Endodermal cell (in vitro differentiated cells): ENCODE data around the gene PUS3. TPM values are rescaled to one million over a fixed set of nuclear protein-coding genes. Genes with fewer than 3 reads are reported as not detected.

Experiments used
- DNase-seq: peaks from one replicate; pipeline ENCODE4 v3.0.0-alpha.2; 2017
- H3K27ac ChIP-seq: 2 replicates; pipeline ENCODE4 v1.5.1; 2013; ENCODE audit warnings: mild to moderate bottlenecking, low read depth, low read length, moderate library complexity
- H3K27me3 ChIP-seq: 2 replicates; pipeline ENCODE4 v1.6.1; 2013; ENCODE audit warnings: mild to moderate bottlenecking, low read length, moderate library complexity; ENCODE audit not compliant: insufficient read depth, control insufficient read depth, poor library complexity, severe bottlenecking
- H3K36me3 ChIP-seq: 2 replicates; pipeline ENCODE4 v1.7.0; 2013; ENCODE audit warnings: mild to moderate bottlenecking, low read length, moderate library complexity; ENCODE audit not compliant: control insufficient read depth, insufficient read depth
- H3K4me1 ChIP-seq: one replicate; pipeline ENCODE4 v1.7.0; 2013; ENCODE audit warnings: low read length; ENCODE audit not compliant: control insufficient read depth, insufficient read depth
- H3K4me3 ChIP-seq: 2 replicates; pipeline ENCODE4 v1.5.1; 2013; ENCODE audit warnings: mild to moderate bottlenecking, low read length, moderate library complexity
- H3K9ac ChIP-seq: 2 replicates; pipeline ENCODE4 v1.6.1; 2013; ENCODE audit warnings: mild to moderate bottlenecking, low read length, moderate library complexity; ENCODE audit not compliant: poor library complexity, severe bottlenecking; ENCODE audit errors: extremely low read depth
- H3K9me3 ChIP-seq: 2 replicates; pipeline ENCODE4 v1.6.1; 2013; ENCODE audit warnings: mild to moderate bottlenecking, low read length, moderate library complexity; ENCODE audit not compliant: control insufficient read depth
- H3K27ac Mint-ChIP-seq: 2 replicates; pipeline ENCODE4 v1.8.0; 2020; ENCODE audit warnings: mixed read lengths
- H3K27me3 Mint-ChIP-seq: 2 replicates; pipeline ENCODE4 v1.8.0; 2021; ENCODE audit warnings: mild to moderate bottlenecking, mixed read lengths; ENCODE audit not compliant: insufficient read depth
- H3K36me3 Mint-ChIP-seq: 2 replicates; pipeline ENCODE4 v1.8.0; 2020; ENCODE audit warnings: low read depth, mixed read lengths
- H3K4me1 Mint-ChIP-seq: 2 replicates; pipeline ENCODE4 v1.8.0; 2020; ENCODE audit warnings: mixed read lengths
- H3K4me3 Mint-ChIP-seq: 2 replicates; pipeline ENCODE4 v1.8.0; 2020; ENCODE audit warnings: mild to moderate bottlenecking, moderate library complexity, mixed read lengths
- H3K9me3 Mint-ChIP-seq: 2 replicates; pipeline ENCODE4 v1.8.0; 2020; ENCODE audit warnings: mild to moderate bottlenecking, mixed read lengths
- WGBS, 2 experiments: methylation state at CpG; one replicate each; pipeline versions ENCODE4 v1.1.5 to v1.1.7; 2013; ENCODE audit warnings: missing lambda C conversion rate in 2 of 2, mixed read lengths in 1 of 2; ENCODE audit not compliant: insufficient coverage in 1 of 2, insufficient read length in 1 of 2; 5-methylcytosine and 5-hydroxymethylcytosine counted together
- total RNA-seq, 2 donors: library from RNA; stranded (reverse); fragmentation: NEBNext Ultra II Directional in 1 of 2; extraction: Animal tissue kit (Norgen Biotek cat#: 25700) in 1 of 2; gene quantifications; 2 replicates in 1 of 2; 3 replicates in 1 of 2; pipeline ENCODE4 v1.2.1, GENCODE V29; 2021
- TF ChIP-seq, protein P1 (sequence below): fragments of 200-600 bp; sonication (generic); conservative IDR thresholded peaks from 2 replicates; pipeline ENCODE4 v1.5.0; 2021; ENCODE audit warnings: antibody characterized with exemption, mild to moderate bottlenecking

PUS3 gene
- total RNA-seq, 2 donors from 2014 or later, result 12.6 to 13.7 TPM

DNA sequence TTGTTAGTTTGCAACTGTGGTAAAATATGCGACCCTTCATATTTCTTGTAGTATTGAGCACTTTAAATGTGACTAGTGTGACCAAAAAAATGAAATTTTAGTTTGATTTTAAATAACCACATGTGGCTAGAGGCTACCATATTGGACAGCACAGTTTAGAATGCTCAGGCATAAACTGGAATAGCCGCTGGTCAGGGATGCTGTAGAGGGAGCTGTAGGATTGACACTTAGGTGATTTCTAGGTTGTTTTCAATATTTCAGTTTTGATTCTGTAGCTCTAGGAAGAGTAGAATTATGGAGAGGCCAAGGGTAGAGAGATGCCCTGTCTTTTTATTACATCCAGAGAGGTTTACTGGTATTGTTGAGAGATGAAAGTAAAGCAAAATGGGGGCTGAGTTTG is 32.0 kb upstream of the PUS3 start:
- no peak overlapping the region for H3K9ac ChIP-seq
- H3K4me3 ChIP-seq, result no peak overlapping the region
- DNase-seq, result no peak
- no peaks in the 10 kb centered on the region for H3K9me3 ChIP-seq
- H3K4me3 Mint-ChIP-seq, result no peak overlapping the region
- H3K36me3 ChIP-seq, result no peaks in the 10 kb centered on the region
- H3K4me1 ChIP-seq, result peaks cover 6% of the 10 kb centered on the region
- peaks cover 18% of the 10 kb centered on the region for H3K27me3 ChIP-seq
- H3K27ac ChIP-seq, result no peak overlapping the region
- H3K36me3 Mint-ChIP-seq, result no peaks in the 10 kb centered on the region
- TF ChIP-seq, protein P1, sequence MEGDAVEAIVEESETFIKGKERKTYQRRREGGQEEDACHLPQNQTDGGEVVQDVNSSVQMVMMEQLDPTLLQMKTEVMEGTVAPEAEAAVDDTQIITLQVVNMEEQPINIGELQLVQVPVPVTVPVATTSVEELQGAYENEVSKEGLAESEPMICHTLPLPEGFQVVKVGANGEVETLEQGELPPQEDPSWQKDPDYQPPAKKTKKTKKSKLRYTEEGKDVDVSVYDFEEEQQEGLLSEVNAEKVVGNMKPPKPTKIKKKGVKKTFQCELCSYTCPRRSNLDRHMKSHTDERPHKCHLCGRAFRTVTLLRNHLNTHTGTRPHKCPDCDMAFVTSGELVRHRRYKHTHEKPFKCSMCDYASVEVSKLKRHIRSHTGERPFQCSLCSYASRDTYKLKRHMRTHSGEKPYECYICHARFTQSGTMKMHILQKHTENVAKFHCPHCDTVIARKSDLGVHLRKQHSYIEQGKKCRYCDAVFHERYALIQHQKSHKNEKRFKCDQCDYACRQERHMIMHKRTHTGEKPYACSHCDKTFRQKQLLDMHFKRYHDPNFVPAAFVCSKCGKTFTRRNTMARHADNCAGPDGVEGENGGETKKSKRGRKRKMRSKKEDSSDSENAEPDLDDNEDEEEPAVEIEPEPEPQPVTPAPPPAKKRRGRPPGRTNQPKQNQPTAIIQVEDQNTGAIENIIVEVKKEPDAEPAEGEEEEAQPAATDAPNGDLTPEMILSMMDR, result no peak
- peaks cover 3% of the 10 kb centered on the region for H3K27me3 Mint-ChIP-seq
- 93 to 100% methylated on average over 2 of the region's 2 CpGs for WGBS, 2 experiments
- no peak overlapping the region for H3K27ac Mint-ChIP-seq
- H3K4me1 Mint-ChIP-seq, result peaks cover 25% of the 10 kb centered on the region
- H3K9me3 Mint-ChIP-seq, result no peaks in the 10 kb centered on the region

DNA sequence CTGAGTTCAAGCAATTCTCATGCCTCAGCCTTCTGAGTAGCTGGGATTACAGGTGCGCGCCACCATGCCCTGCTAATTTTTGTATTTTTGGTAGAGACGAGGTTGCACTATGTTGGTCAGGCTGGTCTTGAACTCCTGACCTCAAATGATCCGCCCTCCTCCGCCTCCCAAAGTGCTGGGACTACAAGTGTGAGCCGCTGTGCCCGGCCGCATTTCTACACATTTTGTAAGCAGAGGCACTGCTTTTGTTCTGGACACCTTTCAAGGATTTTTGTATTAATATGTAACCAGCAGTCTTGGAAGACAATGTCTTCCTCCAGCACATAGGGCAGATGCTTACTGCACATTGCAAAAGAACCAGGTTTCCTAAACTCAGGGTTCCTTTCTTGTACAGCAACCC is 31.5 kb upstream of the PUS3 start:
- Histone ChIP-seq H3K9ac (no peak overlapping the region), H3K4me1 (peaks cover 6% of the 10 kb centered on the region), H3K27me3 (peaks cover 18% of the 10 kb centered on the region), H3K27ac (no peak overlapping the region), H3K36me3 (no peaks in the 10 kb centered on the region), H3K9me3 (no peaks in the 10 kb centered on the region), H3K4me3 (no peak overlapping the region)
- Mint-ChIP-seq H3K27ac (no peak overlapping the region), H3K9me3 (no peaks in the 10 kb centered on the region), H3K27me3 (peaks cover 5% of the 10 kb centered on the region), H3K4me3 (no peak overlapping the region), H3K4me1 (peaks cover 25% of the 10 kb centered on the region), H3K36me3 (no peaks in the 10 kb centered on the region)
- DNase-seq, result no peak
- TF ChIP-seq, protein P1, result no peak
- 93 to 95% methylated on average over 8 of the region's 8 CpGs for WGBS, 2 experiments

DNA sequence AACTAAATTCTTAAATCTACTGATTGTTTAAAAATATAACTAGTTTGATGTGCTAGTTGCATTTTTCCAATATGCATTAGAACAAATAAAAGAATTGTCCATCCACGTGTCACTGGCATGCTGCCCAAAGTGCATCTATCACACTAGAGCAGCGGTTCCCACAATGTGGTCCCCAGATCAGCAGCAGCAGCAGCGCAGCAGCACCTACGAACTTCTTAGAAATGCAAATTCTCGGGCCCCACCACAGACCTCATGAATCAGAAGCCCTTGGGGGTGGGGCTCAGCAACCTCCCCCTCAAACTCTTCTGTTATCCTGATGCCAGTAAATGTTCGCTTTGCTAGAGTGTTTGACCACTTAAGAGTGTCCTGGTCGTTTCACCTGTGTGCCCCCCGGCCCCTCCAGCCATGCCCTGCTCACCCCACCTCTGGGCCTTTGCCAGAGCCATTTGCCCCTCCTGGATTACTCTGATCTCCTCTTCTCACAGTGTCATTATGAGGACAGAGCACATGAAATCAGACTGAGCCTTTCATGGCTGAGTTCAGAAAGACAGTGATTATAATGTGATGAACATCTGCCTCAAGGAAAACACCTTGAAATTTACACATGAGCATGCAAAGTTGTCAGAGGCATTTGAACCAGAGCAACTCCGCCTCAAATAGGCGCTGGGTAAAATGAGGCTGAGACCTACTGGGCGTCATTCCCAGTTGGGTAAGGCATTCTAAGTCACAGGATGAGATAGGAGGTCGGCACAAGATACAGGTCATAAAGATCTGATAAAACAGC is 30.2 kb upstream of the PUS3 start:
- no peak for DNase-seq
- Mint-ChIP-seq H3K27ac (no peak overlapping the region), H3K36me3 (no peaks in the 10 kb centered on the region), H3K4me3 (no peak overlapping the region), H3K27me3 (peaks cover 5% of the 10 kb centered on the region), H3K4me1 (peaks cover 14% of the 10 kb centered on the region), H3K9me3 (no peaks in the 10 kb centered on the region)
- H3K4me1 ChIP-seq, result no peaks in the 10 kb centered on the region
- no peak overlapping the region for H3K27ac ChIP-seq
- no peak overlapping the region for H3K4me3 ChIP-seq
- TF ChIP-seq, protein P1, result no peak
- WGBS, 2 experiments, result 68 to 80% methylated on average over 9 to 12 of the region's 12 CpGs
- H3K9me3 ChIP-seq, result no peaks in the 10 kb centered on the region
- H3K9ac ChIP-seq, result no peak overlapping the region
- peaks cover 18% of the 10 kb centered on the region for H3K27me3 ChIP-seq
- no peaks in the 10 kb centered on the region for H3K36me3 ChIP-seq
